ENCODE results near the gene GSTM5.
"Not testable (repeated sequence)": the region's sequence is repeated elsewhere in the genome, so short reads cannot be mapped to it uniquely, and the experiment has no call there.

The GSTM5 gene

DNA sequence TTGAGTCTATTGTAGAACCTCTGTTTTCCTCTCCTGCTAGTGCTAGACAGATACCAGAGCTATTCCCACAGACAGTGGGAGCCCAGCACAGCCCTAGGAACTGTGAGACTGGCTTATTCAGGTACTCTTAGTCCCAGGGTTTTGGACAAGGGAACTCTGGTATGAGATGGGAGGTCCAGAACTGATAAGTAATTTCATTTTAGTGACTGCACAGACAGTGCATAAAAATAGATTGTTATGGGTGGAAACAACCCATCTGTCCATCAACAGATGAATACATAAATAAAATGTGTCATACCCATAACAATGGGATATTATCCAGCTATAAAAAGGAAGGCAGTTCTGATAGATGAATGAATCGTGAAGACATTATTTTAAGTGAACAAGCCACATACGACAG is 42.7 kb downstream of the GSTM5 start:
- no peak overlapping the region for H3K27ac ChIP-seq
- DNase-seq (ENCODE audit: low spot score): no peak
- TF ChIP-seq, protein P1, sequence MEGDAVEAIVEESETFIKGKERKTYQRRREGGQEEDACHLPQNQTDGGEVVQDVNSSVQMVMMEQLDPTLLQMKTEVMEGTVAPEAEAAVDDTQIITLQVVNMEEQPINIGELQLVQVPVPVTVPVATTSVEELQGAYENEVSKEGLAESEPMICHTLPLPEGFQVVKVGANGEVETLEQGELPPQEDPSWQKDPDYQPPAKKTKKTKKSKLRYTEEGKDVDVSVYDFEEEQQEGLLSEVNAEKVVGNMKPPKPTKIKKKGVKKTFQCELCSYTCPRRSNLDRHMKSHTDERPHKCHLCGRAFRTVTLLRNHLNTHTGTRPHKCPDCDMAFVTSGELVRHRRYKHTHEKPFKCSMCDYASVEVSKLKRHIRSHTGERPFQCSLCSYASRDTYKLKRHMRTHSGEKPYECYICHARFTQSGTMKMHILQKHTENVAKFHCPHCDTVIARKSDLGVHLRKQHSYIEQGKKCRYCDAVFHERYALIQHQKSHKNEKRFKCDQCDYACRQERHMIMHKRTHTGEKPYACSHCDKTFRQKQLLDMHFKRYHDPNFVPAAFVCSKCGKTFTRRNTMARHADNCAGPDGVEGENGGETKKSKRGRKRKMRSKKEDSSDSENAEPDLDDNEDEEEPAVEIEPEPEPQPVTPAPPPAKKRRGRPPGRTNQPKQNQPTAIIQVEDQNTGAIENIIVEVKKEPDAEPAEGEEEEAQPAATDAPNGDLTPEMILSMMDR (conservative IDR thresholded peaks at IDR 0.05; ENCODE audit: low read depth): no peak
- CTCF ChIA-PET: no interaction called here
- POLR2A ChIA-PET (ENCODE audit: low non-redundant PET): no interaction called here

DNA sequence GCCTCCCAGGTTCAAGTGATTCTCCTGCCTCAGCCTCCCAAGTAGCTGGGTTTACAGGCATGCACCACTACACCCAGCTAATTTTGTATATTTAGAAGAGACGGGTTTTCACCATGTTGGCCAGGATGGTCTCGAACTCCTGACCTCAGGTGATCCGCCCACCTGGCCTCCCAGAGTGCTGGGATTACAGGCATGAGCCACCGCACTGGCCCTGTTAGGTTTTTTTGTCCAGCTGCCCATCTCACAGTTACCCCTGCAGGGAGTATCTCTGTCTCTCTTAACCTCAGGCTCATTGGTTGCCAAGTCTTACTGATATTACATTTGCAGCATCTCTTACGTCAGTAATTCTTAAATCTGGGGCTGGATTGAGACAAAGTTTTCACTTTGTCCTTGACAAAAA is 44.3 kb downstream of the GSTM5 start:
- POLR2A ChIA-PET (ENCODE audit: low non-redundant PET); DNase-seq (ENCODE audit: low spot score); H3K27ac ChIP-seq: not testable (repeated sequence)
- CTCF ChIA-PET: interaction anchor here (0.7 to 1.2 kb wide), 3 partner anchors 18 to 225 kb away, joined by 3 to 4 read pairs (median 3); no protein-coding TSS in a partner anchor

DNA sequence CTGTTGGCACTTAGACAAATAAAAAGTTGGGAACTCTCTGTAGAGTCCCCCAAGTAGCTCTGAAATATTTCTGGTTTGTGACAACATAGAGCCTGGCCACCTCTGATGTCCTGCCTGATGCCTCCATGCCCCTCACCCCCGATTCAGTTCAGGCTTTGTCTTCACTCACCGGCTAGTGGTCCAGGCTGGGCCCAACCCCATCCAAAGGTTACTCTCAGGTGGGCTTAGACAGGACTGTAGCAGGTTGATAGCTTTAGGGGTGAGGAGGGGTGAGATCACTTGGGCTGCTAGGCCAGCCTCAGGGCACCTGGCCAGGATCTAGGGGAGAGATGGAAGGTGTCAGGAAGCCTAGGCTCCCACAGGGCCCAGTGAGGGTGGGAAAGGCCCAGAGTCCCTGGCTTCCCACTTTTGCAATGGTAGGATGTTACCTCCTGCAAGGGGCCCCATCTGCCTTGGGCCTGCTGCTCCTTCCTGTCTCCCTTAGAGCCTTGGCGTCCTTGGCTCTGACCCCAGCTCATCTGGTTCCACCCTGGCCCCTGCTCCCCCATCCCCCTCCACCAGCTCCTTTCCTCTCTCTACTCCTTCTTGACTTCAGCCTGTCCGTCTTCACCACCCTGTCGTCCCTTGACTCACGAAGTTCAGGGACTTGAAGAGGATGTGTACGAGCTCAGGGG is 44.9 kb downstream of the GSTM5 start:
- TF ChIP-seq, protein P1 (conservative IDR thresholded peaks at IDR 0.05; ENCODE audit: low read depth): no peak
- POLR2A ChIA-PET (ENCODE audit: low non-redundant PET): no interaction called here

DNA sequence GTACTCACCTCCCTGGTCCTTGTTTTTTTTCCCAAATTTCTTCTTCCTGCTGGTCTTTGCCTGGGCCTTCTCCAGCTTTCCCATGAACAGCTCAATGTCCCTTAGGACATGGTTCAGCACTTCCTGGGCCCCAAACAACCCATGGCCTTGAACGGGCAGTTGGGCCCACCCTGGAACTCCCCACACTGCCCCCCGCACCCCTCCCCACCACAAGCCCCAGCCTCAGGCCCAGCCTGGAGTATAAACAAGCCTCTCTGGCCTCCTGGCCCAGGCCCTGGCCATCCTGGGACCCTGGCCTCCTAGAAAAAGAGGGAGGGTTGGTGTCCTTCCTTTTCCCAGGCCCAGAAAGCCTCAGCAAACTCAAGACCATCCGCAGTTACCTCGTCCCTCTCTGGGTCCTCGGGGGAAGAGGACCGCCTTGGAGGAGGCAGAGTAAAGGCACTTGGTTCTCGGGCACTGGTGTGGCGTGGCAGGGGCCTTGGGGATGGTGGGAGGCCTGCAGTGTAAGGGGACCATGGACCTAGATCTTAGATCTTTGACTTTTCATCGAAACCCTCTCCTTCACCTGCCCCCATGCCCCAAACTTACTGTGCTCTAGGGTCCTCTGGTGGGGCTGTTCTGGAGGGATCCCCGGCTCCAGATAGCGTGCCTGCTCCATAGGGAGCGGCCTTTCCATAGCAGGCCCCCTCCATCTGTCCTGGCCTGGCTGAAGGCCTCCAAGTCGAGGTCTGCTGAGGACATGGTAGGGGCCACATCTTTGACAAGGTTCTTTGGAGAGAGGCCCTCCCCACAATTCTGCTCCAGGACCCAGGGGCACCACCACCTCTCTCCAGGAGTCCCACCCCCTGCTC is 46.1 kb downstream of the GSTM5 start:
- no peak overlapping the region for H3K27ac ChIP-seq
- TF ChIP-seq, protein P1 (conservative IDR thresholded peaks at IDR 0.05; ENCODE audit: low read depth): no peak
- ChIA-PET CTCF (interaction anchor here (0.6 kb wide), 1 partner anchor 226 kb away, joined by 4 read pairs; no protein-coding TSS in a partner anchor), POLR2A (ENCODE audit: low non-redundant PET) (interaction anchor here (0.6 kb wide), 1 partner anchor 137 kb away, joined by 3 read pairs; no protein-coding TSS in a partner anchor)
- DNase-seq (ENCODE audit: low spot score): no peak

More for the DNA sequence above, 44.9 kb downstream of the GSTM5 start:
- no peak overlapping the region for H3K27ac ChIP-seq
- DNase-seq (ENCODE audit: low spot score): no peak
- CTCF ChIA-PET: interaction anchor here (0.6 to 1.2 kb wide), 3 partner anchors 17 to 227 kb away, joined by 3 to 4 read pairs (median 4); no protein-coding TSS in a partner anchor

DNA sequence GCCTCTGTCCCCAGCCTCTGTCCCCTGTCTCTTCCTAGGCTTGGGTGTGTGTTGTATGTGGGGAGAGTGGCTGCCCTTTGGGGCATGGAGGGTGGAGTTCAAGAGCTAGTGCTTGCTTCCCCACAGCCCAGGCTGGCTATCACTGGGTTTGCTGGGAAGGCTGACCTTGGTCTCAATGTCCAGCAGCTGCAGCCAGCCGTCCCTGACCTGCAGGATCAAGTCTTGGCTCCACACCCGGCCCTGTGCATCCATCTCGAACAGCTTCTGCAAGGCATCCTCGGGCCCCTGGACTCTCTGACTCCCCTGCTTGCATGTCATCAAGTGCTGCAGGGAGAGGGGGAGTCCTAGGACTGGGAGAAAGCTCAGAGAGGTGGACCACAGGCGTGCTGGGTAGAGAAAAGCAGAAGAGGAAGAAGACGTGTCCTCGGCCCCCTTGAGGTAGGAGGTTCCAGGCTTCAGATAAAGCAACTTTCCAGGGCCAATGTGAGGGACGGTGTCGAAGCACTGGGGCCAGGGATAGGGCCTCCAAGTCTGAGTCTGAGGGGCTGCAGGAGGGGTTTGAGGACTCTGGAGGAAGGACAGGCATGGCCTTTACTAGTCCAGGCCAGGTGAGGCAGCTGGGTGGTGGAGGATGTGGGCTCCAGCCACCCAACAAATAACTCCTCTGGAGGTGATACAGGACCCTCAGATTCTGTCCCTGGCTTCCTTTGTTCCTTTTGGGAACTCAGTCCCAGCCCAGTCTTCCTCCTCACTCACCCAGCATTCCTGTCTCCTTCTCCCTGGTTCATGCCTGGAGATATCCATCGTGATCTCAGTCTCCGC is 47.7 kb downstream of the GSTM5 start:
- TF ChIP-seq, protein P1 (conservative IDR thresholded peaks at IDR 0.05; ENCODE audit: low read depth): no peak
- CTCF ChIA-PET: interaction anchor here (0.6 to 1.1 kb wide), 3 partner anchors 119 to 228 kb away, joined by 4 to 5 read pairs (median 4); no protein-coding TSS in a partner anchor
- POLR2A ChIA-PET (ENCODE audit: low non-redundant PET): no interaction called here
- DNase-seq (ENCODE audit: low spot score): no peak
- H3K27ac ChIP-seq: no peak overlapping the region

DNA sequence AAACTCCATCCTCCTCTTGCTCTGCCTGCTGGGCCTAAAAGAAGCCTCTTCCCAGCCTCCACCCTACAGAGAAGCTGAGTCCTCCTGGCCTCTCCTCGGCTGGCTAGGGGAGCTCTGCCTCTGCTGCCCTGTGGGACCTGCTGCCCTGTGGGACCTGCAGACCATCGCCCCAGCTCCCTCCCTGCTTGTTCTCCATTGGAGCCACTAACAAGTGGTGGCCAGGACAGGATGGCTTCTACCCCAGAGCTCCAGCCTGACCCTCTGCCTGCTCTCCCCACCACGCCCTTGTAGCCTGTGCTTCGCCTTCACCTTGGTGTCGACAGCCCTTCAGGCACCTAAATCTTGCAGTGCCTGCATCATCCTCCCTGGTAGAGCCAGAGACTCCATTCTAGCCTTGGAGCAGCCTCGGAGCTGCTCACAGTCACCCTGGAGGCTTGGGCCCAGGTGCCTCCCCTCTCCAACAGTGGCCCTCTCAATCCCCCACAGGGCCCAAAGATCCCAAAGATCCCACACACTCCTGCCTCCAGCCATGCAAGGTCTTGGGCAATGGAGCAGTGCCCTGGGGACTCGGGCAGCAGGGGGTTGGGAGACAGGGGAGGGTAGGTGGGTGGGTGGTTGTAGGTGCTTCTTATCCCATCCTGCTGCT is 48.7 kb downstream of the GSTM5 start:
- TF ChIP-seq, protein P1 (conservative IDR thresholded peaks at IDR 0.05; ENCODE audit: low read depth): no peak
- H3K27ac ChIP-seq: no peak overlapping the region
- ChIA-PET CTCF (interaction anchor here (1.1 kb wide), 1 partner anchor 120 kb away, joined by 4 read pairs; no protein-coding TSS in a partner anchor), POLR2A (ENCODE audit: low non-redundant PET) (no interaction called here)
- no peak for DNase-seq (ENCODE audit: low spot score)
